HG02623 (cell line): ENCODE measurements around the gene SYNJ2BP.
A peak's percentile ranks its signal among the peaks of the same experiment; 100 is the strongest.
"Not testable (repeated sequence)": the region's sequence is repeated elsewhere in the genome, so short reads cannot be mapped to it uniquely, and the experiment has no call there.

ENCODE experiments used
- ATAC-seq: cut with Tn5 transposase; IDR thresholded peaks from one replicate; pipeline ENCODE4 v1.9.1; 2021; ENCODE audit warnings: moderate library complexity; ENCODE audit not compliant: unreplicated experiment

SYNJ2BP gene, protein sequence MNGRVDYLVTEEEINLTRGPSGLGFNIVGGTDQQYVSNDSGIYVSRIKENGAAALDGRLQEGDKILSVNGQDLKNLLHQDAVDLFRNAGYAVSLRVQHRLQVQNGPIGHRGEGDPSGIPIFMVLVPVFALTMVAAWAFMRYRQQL

DNA sequence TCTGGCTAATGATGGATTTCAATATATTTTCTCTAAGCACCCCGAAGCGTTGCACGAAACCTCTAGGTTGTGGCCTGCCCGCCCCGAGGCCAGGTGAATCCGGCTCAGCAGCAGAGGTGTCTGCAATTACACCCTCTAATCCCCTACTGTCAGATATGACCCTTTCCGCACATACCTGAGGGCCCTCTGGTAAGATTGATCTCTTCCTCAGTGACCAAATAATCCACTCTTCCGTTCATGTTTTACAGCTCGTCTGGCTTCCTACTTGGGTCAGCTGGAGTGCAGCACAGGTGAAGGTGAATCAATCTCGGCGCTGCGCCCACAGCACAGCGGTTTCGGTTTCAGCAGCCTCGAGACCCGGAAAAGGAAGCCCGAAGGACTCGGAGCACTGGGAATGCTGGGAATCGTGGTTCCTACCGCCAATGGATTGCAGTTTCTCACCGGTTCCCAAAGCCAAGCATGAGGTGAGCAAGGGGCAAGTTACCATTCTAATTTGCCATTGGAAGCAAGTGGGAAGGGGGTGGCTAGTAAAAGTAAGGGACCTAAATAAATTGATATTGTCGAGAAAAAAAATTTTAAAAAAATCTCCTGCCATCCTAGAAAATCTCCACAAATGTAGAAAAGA is at the start of gene SYNJ2BP:
TSS of gene SYNJ2BP (minus strand) at position 366 of the 625 bp plus-strand sequence. CDS start at position 239, 127 bp downstream.
- ATAC-seq: peak; percentile 43

DNA sequence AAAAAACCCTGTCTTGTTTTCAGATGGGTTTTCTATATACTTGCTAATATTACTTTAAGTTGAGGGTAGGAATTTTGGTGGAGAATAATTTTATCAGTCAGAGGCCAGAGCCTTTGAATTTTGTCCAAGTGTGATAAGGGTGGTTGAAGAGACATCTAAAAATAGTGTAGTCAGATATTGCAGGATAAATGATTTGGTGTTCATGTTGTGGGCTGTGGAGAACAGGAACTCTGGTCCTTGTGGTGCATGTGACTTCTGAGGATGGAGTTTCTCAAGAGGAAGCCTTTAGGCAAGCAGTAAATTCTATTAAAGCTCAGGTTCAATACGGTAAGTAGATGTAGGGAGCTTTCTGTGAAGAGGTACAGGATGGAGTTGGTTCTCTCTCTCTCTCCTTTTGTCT is 37.8 kb upstream of the SYNJ2BP start:
- no peak for ATAC-seq

DNA sequence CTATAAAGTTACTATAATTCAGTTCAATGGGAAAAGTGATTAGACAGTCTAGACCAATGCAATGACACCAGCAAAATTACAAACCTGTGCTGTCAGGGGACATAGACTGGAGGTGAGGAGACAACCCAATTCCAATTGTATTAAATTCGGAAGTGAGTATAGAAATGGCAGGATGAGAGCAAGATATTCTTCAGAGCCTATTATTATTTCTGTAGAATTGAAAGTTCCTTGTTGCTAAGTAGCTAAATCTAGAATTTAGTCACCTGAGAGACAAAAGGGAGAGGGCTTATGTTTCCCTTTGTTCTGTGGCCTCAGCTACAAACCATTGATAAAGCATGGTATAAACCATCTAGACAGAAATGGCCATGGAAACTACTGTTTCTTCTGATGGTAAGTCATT is 35.0 kb upstream of the SYNJ2BP start, which contains the start of gene ADAM21:
TSS of gene ADAM21 (plus strand) at position 301 of the 400 bp plus-strand sequence. CDS start 5,326 bp downstream, outside the sequence.
- ATAC-seq: no peak

DNA sequence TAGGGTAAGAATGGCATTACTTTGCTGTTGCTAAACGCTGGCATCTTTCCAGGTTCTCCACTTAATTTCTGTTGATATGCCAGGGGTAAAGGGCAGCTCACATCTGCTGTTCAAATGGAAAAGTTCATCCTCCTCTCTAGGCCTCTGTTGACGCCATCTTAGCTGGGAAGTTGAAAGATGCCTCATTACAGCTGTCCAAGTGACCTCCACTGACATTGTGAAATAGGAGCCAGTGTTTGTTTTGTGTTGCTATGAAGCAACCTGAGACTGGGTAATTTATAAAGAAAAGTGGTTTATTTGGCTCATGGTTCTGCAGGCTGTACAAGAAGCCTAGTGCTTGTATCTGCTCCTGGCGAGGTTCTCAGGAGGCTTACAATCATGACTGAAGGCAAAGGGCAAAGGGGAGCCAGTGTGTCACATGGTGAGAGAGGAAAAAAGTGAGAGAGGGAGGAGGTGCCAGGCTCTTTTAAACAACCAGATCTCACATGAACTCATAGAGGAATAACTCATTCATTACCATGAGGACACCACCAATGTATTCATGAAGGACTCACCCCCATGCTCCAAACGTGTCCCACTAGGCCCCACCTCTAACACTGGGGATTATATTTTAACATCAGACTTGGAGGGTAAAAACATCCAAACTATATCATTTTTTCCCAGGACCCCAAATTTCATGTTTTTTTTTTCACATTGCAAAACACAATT is 31.9 kb upstream of the SYNJ2BP start:
- no peak for ATAC-seq

DNA sequence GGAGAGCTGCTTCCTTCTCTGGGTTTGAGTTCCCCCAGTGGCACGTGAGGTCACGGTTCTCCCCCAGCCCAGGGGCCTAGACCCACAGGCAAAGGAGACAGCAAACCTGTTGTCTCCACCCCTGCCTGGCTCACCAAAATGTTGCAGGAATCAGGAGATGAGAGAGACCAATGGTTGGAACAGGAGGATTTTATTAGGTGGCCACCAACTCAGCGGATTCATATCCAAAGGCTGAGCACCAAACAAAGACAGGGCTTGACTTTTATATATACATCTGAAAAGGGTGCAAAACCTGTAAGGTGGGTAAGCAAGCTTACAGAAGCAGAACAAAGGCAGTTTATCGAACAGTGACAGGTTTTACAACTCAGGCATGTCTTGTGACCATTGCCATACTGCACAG is 25.9 kb upstream of the SYNJ2BP start:
- ATAC-seq: no peak

DNA sequence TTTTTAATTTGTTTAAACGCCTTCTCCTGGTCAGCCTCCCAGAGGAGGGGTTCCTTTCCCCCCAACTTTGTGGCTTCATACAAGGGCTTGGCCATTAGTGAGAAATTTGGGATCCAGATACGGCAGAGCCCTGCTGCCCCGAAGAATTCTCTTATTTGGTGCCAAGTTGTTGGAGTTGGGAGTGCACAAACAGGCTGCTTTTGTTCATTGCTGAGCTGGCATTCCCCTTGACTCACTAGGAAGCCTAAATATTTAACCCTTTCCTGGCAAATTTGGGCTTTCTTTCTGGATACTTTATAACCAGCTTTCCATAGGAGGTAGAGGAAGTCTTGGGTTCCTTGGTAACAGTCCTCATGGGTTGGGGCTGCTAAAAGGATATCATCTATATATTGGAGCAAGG is 24.8 kb upstream of the SYNJ2BP start:
- ATAC-seq: no peak

DNA sequence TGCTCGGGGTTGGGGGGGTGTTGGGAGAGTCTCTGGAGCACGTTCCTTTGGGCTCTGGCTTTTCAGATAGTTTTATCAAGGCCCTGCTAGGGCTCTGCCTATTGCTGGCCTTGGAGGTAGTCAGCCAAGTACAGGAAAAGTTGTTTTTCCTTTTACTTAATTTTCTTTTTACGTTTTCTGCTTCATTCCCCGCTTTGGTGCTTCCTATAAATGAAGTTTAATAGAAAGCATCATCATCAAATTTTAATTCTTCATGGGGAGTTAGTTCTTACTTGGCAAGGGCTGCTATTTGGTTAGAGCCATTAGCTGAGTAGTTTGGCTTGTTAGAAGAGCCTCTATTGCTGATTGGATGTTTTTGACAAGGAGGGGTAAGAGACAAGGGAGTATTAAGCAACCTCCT is 20.0 kb upstream of the SYNJ2BP start:
- no peak for ATAC-seq

DNA sequence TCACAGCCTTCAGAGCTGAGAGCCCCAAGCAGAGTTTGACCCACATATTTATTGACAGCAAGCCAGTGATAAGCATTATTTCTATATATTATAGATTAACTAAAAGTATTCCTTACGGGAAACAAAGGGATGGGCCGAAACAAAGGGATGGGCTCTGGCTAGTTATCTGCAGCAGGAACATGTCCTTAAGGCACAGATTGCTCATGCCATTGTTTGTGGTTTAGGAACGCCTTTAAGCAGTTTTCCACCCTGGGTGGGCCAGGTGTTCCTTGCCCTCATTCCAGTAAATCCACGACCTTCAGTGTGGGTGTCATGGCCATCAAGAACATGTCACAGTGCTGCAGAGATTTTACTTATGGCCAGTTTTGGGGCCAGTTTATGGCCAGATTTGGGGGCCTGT is 9.7 kb upstream of the SYNJ2BP start:
- ATAC-seq: not testable (repeated sequence)

DNA sequence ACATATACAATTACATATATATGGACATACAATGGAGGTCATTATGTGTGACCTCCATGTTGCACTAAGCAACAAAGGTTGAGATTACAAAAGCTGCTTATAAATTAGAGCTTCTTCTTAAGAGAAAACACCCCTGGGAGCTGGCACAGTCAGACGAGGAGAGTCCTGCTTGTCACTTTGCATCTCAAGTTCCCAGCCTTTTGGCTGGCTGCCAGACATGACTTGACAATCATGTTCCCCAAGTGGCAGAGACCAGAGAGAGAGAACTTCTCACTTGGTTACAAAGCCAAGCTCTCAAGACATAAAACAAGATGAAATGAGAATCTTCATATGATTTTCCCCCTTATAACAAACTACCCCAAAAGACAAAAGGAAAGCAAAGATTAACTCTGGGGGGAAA is 8.5 kb upstream of the SYNJ2BP start:
- ATAC-seq: no peak

DNA sequence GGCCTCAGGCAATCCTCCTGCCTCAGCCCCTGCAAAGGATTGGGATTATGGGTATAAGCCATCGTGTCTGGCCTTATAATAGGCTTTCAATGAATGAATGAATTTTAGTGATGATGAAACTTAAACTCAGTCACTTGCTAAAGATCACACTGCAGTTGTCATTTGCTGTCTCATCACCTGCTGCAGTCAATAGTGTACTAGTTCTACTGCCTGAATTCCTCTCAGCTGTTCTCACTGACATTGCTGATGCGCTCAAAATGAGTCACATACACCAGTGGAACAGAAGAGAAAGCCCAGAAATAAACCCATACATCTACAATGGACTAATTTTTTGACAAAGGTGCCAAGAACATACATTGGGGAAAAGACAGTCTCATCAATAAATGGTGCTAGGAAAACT is 5.6 kb upstream of the SYNJ2BP start:
- no peak for ATAC-seq

DNA sequence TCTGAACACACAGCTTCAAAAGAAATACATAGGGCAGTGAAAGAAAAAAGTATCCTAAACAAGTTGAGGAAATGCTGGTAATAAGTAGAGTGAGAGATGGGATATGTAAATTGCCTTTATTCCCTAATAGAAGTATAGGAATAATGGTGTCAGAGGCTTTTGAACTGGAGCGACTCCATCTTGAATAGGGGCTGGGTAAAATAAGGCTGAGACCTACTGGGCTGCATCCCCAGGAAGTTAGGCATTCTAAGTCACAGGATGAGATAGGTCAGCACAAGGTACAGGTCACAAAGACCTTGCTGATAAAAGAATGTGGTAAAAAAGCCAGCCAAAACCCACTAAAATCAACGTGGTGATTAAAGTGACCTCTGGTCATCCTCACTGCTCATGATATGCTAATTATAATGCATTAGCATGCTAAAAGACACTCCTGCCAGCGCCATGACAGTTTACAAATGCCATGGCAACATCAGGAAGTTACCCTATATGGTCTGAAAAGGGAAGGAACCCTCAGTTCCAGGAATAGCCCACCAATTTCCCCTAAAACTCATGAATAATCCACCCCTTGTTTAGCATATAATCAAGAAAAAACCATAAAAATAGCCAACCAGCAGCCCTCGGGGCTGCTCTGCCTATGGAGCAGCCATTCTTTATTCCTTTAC is 2.5 kb upstream of the SYNJ2BP start:
- ATAC-seq: not testable (repeated sequence)

DNA sequence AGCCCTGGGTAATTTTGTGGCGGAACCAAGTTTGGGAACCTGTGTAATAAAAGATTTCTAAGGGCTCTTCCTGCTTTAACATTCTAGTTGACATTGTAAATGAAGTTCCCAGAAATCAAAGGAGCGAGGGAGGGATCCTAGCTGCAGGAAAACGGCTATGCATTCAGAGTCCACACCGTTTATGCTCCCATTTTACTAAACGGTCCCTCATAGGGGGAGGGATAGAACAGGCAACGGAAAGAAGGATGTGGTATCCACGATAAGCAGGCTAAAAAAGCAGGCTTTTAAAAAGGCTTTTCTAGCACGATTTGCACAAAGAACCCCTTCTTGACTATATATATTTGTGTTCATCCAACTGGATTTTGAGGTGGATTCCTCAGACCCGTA is 559 bp downstream of the SYNJ2BP start:
- no peak for ATAC-seq

DNA sequence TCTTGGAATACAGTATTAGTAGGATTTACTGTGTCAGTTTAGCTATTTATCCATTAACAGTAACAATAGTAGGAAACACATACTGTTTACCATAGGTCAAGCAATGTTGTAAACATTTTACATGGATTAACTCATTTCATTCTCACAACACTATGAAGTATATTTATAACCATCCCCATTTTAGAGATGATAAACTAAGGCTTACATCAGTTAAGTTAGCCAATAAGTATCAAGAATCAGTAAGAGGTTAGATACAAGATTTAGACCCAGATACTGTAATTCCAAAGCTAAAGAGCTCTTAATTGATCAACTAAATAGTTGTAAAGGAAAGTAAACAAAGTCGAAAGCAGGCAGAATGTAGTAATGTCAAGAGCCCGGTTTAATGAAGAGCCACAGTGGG is 1.1 kb downstream of the SYNJ2BP start:
- no peak for ATAC-seq

DNA sequence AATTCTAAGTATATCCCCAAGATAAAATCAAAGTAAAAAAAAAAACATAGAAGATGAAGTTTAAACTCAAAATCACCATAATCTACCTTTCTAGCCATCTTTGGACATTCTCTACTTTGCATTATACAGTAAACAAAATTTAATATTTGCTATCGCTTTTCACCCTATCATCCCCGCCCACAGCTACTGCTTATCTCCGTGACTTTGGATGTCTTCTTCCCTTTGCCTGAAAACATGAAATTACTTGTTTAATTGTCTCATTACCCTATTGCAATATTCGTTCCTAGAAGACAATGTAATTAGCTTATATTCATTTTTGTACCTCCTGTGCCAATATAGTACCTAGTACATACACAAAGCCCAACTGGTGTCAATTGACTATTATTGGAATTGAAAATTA is 9.3 kb downstream of the SYNJ2BP start:
- ATAC-seq: no peak

DNA sequence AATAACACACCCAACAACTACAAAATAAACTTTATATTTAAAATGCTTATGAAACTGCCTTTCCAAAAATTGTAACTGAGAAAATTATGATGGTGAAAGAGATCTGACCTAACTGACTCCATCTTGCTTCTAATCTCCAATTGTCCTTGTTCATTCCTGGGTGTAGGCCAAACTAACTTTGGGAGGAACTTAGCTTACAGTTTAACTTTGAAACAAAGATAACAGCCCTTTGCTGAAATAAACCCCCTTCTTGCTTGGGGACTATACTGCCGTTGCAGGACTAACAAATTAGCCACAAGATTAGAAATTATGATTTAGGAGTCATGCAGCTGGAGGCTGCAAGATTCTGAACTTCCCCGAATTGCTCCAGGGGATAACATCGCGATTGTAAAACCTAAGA is 10.7 kb downstream of the SYNJ2BP start:
- ATAC-seq: not testable (repeated sequence)

DNA sequence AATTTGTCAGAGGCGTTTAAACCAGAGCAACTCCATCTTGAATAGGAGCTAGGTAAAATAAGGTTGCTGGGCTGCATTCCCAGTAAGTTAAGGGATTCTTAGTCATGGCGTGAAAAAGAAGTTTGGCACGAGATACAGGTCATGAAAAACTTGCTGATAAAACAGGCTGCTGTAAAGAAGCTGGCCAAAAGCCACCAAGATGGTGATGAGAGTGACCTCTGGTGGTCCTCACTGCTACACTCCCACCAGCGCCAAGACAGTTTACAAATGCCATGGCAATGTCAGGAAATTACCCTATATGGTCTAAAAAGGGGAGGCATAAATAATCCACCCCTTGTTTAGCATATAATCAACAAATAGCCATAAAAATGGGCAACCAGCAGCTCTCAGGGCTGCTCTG is 13.6 kb downstream of the SYNJ2BP start:
- not testable (repeated sequence) for ATAC-seq

DNA sequence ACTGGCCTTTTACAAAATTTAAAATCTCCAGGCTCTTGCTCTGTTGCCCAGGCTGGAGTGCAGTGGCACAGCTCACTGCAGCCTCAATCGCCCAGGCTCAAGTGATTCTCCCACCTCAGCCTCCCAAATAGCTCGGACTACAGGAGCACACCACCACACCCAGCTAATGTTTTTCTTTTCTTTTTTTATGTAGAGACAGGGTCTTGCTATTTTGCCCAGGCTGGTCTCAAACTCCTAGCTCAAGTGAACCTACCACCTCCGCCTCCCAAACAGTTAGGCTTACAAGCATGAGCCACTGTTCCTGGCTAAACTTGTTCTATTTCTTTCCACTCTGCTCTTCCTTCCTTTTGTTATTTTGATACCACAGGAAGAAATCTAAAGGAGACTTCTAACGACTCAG is 15.2 kb downstream of the SYNJ2BP start:
- ATAC-seq: no peak

DNA sequence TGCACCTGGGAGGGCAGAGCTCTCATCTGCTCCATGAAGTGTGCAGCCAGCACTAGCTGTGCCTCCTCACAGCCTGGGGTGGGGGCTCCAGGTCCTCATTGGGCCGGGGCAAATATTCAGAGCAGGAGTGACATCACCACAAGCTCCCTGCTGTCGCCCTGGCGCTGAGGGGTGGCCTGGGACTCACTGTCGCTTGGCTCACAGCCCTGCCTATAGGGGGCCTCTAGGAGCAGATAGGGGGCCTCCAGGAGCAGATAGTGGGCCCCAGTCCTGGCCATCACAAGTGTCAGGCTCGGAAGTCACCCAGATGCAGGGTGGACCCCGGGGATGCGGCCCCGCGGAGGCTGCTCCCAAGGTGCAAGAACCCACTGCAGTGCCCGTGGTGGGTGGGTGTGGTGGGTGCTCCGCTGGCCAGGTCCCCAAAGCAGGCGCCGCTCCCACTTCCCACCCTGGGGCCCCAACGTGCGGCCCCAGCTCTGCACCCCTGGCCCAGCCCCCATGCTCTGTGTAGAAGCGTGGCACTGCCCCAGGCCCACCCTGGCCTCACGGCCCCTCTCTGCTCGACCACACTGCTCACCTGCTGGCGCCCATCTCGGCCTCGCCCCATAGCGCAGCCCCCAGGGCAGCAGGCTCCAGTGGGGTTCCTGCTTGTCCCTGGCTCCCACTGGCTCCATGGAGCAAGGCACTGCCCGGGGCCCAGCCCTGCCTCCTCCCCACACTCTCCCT is 18.0 kb downstream of the SYNJ2BP start:
- no peak for ATAC-seq

DNA sequence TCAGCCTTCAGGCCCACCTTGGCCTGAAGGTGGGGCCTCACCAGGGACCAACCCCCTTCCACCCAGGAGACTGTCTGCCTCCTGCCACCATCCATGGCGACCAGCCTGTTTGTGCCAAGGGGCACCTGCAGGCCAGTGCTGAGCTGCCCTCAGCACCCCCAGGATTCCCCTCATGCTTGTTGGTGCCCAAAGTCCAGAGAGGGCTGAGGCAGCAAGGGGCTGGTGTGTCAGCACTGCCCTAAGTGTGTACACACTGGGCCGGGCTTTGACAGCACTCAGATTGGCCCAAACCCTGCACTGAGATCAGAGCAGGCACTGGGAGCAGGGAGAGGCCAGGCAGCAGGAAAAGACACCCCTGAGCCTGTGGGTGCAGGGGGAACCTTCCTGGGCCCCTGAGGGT is 18.6 kb downstream of the SYNJ2BP start:
- no peak for ATAC-seq

DNA sequence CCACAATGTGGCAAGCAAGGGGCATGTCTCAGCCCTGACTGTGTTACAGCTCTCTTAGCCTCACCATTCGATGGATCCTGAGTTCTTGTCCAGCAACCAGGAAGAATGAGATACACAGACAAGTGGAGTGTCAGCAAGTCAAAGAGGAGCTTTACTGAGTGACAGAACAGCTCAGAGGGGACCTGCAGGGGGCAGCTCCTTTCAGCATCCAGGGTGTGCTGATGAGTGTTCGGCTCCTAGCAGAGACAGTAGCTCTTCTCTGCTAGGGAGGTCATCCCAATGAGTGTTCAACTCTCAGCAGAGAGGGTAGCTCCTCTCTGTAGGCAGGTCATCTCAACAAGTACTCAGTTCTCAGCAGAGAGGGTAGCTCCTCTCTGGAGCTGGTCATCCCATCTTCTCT is 19.1 kb downstream of the SYNJ2BP start:
- ATAC-seq: no peak

DNA sequence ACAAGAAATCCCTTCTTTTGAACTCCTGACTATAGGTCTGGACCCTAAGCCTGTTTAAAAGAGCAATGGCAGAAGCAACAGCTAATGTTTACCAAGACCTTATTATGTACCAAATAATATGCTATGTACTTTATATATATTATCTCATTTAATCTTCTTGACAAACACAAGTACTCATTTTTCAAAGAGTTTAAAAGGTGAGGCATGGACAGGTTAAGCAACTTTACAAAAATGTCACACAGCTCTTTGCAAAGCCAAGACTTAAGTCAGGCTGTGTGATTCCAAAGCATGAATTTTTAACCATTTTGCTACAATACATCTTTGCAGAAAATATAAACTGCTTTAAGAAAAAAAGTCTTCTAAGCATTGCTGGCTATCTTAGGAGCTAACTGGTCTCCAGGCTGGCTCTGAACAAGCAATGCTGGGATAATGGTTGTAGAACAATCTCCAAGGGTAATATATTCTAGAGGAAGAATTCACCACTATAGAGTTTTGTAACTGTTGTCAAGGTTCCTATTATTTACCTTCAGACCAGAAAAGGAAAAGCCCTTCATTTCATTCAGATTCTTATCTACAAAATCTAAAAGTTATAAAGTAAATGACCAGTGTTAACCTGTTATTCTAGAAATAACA is 22.1 kb downstream of the SYNJ2BP start:
- ATAC-seq: no peak
